ES-I3 (cell line): ENCODE measurements around the gene VPS9D1.
"Not testable (repeated sequence)": the region's sequence is repeated elsewhere in the genome, so short reads cannot be mapped to it uniquely, and the experiment has no call there.

Experiments
- H3K36me3 ChIP-seq: 2 replicates; pipeline ENCODE4 v1.6.1; 2013; ENCODE audit warnings: mild to moderate bottlenecking, low read length, control low read depth, moderate library complexity; ENCODE audit not compliant: insufficient read depth
- H3K4me1 ChIP-seq: 2 replicates; pipeline ENCODE4 v1.6.1; 2013; ENCODE audit warnings: mild to moderate bottlenecking, control low read depth, low read length; ENCODE audit not compliant: insufficient read depth
- H3K9ac ChIP-seq: 2 replicates; pipeline ENCODE4 v1.6.1; 2013; ENCODE audit warnings: low read depth, mild to moderate bottlenecking, low read length, moderate library complexity
- H3K9me3 ChIP-seq: 2 replicates; pipeline ENCODE4 v1.6.1; 2013; ENCODE audit warnings: mild to moderate bottlenecking, low read length, moderate library complexity; ENCODE audit not compliant: control insufficient read depth, insufficient read depth

VPS9D1 gene

DNA sequence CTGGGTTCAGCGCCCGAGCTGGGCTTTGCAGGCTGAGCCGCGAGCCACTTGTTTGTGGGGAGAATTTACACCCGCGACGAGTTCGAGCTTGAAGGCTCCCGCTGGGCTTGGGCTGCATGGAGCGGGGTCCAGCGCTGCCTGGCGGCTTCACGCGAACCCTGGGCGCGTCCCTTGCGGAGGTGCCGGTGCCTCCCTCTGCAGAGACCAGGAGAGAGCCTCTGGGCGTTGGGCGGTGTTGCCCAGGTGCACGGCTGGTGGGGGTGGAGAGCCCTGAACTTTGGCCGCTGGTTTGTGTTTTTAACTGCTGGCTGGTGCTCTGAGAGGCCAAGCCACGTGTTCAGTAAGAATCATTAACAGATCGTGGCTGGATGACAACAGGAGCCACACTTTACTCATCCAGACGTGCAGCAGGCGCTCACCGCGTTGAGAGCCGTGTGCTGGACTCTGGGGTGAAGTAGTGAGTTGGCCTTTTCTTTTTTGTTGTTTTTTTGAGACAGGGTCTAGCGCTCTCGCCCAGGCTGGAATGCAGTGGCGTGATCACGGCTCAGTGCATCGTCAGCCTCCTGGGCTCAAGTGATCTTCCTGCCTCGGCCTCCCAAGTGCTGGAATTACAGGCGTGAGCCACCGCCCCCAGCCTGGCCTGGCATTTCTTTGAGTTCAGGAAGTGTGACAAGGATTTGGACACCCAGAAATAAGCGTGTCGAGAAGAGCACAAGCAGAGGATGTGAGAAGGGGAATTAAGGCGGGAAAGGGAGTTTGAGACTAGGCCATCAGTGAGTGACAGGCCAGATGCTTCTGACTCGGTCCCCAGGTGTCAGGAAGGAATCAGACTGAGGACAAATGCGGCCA lies 33.4 kb downstream of the VPS9D1 start:
- Histone ChIP-seq H3K9ac (peak overlapping the region; percentile 60), H3K36me3 (no peaks in the 10 kb centered on the region)

DNA sequence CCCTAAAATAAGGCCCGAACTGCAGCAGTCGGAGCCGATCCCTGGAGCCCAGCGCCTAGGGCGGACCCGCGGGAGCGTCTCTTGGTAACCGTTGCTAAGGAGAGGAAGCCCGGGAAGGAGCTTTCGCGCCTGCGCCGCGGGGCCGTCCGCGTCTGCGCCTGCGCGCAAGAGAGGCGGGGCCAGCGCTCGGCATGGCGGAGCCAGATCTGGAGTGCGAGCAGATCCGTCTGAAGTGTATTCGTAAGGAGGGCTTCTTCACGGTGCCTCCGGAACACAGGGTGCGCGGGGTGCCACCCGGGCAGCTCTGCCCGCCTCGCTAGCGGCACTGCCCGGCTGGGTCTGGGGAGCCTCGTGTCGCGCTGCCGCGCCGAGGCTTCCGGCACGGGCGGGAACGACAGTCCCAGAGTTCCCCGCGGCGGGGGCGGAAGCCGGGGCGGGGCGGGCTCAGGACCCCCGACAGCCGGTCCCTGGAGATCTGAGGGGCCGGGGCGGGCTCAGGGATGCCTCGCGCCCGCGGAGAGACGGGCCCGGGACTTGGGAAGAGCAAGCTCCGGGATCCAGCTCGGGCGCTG lies 34.1 kb downstream of the VPS9D1 start, which contains the start of gene CDK10:
Gene CDK10, plus strand, starts transcription at position 170 of the 572 bp plus-strand sequence. Its CDS starts 22 bp downstream, at position 192.
- Histone ChIP-seq H3K4me1 (no peaks in the 10 kb centered on the region), H3K9ac (peak within 1 kb of the TSS; percentile 60), H3K36me3 (no peaks in the 10 kb centered on the region), H3K9me3 (peaks cover 8% of the 10 kb centered on the region)

More for the DNA sequence above, 33.4 kb downstream of the VPS9D1 start:
- Histone ChIP-seq H3K9me3 (peaks cover 6% of the 10 kb centered on the region), H3K4me1 (no peaks in the 10 kb centered on the region)

DNA sequence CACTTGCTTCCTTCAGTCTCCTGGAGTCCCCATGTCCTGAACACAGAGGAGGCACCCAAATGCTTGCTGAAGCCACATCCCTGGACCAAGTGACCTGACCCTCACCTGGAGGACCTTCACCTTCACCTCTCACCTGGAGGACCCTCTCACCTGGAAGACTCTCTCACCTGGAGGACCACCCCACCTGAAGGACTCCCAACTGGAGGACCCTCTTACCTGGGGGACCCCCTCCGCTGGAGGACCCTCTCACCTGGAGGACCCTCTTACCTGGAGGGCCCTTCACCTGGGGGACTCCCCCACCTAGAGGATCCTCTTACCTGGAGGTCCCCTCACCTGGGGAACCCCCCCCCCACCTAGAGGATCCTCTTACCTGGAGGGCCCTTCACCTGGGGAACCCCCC lies 34.8 kb downstream of the VPS9D1 start:
- Histone ChIP-seq H3K9ac (no peak overlapping the region), H3K4me1 (no peaks in the 10 kb centered on the region), H3K9me3 (peaks cover 8% of the 10 kb centered on the region), H3K36me3 (no peaks in the 10 kb centered on the region)

DNA sequence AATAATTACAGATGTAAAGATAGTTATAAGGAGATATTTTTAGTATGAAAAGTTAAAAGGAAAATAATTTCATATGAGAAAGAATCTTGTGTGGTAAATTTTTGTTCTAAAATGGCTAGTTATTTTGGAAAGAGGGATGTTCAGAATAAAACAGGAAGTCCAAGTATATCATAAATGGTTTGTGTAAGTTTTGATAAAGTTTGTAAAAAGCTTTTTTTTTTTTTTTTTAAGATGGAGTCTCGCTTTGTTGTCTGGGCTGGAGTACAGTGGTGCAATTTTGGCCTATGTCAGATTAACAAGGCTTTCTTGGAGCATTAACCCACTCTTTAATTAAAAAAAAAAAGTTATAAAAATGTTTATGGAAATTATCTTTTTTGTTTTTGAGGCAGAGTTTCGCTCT lies 42.4 kb downstream of the VPS9D1 start:
- no peaks in the 10 kb centered on the region for H3K36me3 ChIP-seq
- no peaks in the 10 kb centered on the region for H3K4me1 ChIP-seq
- H3K9me3 ChIP-seq = peaks cover 6% of the 10 kb centered on the region; the same call in 1 of the 2 replicates
- H3K9ac ChIP-seq = no peak overlapping the region

DNA sequence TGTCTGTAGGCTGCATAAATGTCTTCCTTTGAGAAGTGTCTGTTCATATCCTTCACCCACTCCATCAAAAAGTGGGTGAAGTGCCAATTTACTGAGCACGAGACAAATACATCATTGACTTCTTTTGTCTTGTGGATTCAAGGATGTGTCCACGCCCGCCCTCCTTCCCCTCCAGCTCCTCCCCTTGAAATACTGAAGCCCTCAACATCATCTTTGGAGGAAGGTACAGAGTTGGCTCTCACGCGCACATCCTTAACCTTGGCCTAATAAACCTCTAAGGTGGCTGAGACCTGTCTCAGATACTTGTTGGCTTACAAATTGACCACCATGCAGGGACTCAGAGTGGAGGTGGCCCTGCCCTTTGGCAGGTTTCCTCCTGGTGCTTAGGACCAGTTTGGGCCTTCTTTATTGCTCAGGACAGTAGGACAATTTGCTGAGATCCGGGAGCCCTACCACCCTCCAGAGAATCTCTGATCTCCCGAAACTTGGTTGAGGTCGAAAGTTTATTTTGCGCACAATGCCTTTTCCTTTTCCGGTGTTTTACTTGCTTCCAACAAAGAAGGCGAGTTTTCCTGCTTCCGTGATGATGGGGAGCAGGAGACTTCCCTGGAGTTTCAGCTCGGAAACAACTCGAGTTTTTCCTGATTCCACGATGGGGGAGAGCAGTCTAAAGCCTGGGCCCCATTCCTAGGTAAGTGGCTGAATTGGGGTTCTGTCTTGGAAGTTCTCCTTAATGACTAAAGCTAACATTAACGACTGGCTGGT lies 48.3 kb downstream of the VPS9D1 start:
- no peaks in the 10 kb centered on the region; the same call in 1 of the 2 replicates for H3K9me3 ChIP-seq
- no peaks in the 10 kb centered on the region for H3K4me1 ChIP-seq
- H3K9ac ChIP-seq = no peak overlapping the region
- H3K36me3 ChIP-seq = no peaks in the 10 kb centered on the region

DNA sequence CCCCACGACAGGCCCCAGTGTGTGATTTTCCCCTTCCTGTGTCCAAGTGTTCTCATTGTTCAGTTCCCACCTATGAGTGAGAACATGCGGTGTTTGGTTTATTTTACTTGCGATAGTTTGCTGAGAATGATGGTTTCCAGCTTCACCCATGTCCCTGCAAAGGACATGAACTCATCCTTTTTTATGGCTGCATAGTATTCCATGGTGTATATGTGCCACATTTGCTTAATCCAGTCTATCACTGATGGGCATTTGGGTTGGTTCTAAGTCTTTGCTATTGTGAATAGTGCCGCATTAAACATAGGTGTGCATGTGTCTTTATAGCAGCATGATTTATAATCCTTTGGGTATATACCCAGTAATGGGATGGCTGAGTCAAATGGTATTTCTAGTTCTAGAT lies 49.1 kb downstream of the VPS9D1 start:
- H3K4me1 ChIP-seq, H3K9me3 ChIP-seq, H3K9ac ChIP-seq, H3K36me3 ChIP-seq: not testable (repeated sequence)

DNA sequence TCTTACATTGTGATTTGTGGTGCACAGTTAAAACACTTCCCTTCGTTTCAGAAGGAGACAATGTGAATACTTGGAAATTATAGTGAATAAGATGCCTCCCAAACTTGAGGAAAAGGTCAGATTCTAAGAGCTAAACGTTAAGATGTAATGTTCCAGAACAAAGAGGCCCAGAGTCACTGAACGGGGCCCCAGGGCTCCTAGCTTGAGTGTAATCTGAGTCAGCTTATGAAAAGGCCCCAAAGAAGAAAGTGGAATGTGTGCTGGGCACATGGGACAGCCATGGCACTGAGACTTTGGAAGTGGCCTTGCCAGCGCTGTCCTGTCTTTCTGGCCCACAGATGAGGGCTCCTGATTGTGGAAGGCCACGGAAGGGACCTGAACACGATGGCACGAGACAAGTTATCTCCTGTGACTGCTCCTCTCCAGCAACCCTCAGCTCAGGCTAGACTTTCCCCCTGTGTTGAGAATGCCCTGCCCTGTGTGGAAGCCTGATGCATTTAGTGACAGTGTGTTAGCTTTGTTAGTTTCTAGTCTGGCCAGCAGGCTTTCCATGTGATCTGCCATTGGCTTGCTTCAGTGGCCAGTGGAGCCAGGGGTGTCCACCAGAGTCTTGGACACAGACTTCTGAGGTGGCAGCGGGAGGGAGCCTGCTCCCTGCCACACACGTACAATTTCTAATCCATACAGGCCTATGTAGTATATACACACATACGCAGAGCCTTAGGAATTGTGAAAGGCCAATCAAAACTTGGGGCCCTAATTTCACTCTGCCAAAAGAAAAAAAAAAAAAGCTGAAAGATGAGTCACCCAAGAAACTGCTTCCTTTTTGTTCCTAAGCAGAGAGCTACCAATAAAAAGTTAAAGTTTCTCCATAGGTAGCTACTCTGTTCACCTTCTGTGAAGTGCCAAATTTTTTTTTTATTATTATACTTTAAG lies 49.9 kb downstream of the VPS9D1 start:
- Histone ChIP-seq H3K9me3 (no peaks in the 10 kb centered on the region), H3K9ac (no peak overlapping the region), H3K36me3 (no peaks in the 10 kb centered on the region), H3K4me1 (no peaks in the 10 kb centered on the region)

DNA sequence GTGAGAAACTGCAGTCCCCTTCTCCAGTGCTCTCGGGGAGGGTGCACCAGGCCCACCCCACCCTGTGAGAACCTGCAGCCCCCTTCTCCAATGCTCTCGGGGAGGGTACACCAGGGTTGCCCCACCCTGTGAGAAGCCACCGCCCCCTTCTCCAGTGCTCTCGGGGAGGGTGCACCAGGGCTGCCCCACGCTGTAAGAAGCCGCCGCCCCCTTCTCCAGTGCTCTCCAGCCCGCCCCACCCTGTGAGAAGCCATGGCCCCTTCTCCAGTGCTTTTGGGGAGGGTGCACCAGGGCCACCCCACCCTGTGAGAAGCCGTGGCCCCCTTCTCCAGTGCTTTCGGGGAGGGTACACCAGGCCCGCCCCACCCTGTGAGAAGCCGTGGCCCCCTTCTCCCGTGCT lies 50.9 kb downstream of the VPS9D1 start:
- Histone ChIP-seq H3K9me3 (no peaks in the 10 kb centered on the region), H3K9ac (no peak overlapping the region), H3K36me3 (no peaks in the 10 kb centered on the region), H3K4me1 (no peaks in the 10 kb centered on the region)

DNA sequence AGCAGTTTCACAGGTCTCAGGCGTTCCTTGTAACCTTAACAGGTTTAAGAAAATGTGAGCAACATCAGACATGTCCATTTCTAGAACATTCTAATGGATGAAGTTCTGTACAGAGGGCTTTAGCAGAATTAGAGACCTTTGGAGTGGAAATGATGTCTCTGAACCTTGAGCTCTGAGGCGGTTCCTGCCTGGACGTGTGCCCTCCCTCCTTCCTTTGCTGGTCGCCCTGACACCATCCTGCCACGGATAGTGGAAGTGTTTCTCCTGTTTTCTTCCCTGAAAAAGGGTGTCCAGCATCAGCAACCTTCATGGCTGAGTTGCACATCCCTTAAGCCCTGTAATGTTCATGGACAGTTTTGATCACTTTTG lies 51.9 kb downstream of the VPS9D1 start:
- Histone ChIP-seq H3K4me1 (no peaks in the 10 kb centered on the region), H3K36me3 (no peaks in the 10 kb centered on the region), H3K9ac (no peak overlapping the region), H3K9me3 (no peaks in the 10 kb centered on the region)

DNA sequence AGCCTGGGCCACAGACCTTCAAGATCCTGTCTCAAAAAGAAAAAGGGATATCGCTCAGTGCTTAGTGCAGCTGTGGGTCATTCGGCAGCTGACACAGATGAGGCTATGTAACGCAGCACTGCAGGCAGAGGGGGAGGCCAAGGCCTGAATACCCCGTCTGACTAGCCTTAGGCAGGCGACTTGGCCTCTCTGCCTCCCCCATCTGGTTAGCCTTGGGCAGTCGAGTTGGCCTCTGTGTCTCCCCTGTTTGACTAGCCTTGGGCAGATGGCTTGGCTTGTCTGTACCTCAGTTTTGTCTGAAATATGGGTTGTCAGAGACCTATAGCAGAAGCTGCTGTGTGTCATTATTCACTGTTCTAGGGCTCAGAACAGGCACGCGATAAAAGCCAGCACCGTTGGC lies 53.1 kb downstream of the VPS9D1 start:
- Histone ChIP-seq H3K36me3 (no peaks in the 10 kb centered on the region), H3K9me3 (no peaks in the 10 kb centered on the region), H3K9ac (no peak overlapping the region)

DNA sequence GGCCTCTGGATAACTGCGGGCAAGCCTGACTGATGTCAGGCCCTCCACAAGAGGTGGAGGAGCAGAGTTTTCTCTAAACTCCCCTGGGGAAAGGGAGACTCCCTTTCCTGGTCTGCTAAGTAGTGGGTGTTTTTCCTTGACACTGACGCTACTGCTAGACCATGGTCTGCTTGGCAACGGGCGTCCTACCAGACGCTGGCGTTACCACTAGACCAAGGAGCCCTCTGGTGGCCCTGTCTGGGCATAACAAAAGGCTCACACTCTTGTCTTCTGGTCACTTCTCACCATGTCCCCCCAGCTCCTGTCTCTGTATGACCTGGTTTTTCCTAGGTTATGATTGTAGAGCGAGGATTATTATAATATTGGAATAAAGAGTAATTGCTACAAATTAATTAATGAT lies 53.7 kb downstream of the VPS9D1 start:
- not testable (repeated sequence) for H3K9ac ChIP-seq, H3K9me3 ChIP-seq, H3K4me1 ChIP-seq, H3K36me3 ChIP-seq

More for the DNA sequence above, 53.1 kb downstream of the VPS9D1 start:
- H3K4me1 ChIP-seq = no peaks in the 10 kb centered on the region

DNA sequence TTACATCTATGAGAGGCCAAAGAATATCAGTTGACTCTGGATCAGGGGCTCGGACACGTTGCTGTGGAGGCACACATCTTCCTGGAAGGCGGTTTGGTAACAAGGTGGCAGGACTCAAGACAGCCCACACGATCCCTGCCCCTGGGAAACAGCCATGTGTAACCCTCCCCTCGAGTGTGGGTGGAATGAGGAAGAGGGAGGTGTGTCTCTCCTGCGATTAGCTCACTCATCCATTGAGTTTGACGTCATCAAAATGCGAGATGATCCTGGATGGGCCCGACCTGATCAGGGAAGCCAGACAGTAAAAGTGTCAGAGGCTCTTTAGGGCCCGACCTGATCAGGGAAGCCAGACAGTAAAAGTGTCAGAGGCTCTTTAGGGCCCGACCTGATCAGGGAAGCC lies 56.5 kb downstream of the VPS9D1 start:
- H3K9ac ChIP-seq, H3K9me3 ChIP-seq, H3K4me1 ChIP-seq, H3K36me3 ChIP-seq: not testable (repeated sequence)

DNA sequence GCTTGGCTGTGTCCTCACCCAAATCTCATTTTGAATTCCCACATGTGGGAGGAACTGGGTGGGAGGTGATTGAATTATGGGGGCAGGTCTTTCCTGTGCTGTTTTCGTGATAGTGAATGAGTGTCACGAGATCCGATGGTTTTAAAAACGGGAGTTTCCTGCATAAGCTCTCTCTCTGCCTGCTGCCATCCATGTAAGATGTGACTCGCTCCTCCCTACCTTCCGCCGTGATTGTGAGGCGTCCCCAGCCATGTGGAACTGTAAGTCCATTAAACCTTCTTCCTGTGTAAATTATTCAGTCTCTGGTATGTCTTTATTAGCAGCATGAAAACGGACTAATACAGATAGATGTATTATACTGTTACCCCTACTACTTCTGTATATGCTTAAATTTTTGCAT lies 59.5 kb downstream of the VPS9D1 start:
- H3K4me1 ChIP-seq = no peaks in the 10 kb centered on the region
- H3K9me3 ChIP-seq = no peaks in the 10 kb centered on the region
- no peak overlapping the region for H3K9ac ChIP-seq
- H3K36me3 ChIP-seq = peaks cover 6% of the 10 kb centered on the region

DNA sequence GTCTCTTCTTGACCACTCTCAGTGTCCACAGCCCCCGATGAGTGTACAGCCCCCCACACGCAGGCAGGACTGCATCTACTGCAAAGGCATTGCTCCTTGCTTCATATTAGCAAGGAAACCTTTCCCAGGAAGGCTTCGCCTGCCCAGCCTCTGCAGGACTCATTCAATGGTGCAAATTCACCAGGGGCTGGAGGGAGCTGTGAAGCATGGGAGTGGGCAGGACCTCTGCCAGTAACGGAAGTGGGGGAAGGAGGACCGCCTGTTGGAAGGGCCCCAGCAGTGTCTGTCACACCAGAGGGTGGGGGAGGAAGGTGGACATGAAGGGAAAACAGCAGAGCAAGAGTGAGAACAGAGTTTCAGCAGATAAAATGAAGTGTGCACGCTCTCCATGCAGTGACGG lies 60.6 kb downstream of the VPS9D1 start:
- Histone ChIP-seq H3K36me3 (peaks cover 6% of the 10 kb centered on the region), H3K9ac (no peak overlapping the region), H3K9me3 (no peaks in the 10 kb centered on the region), H3K4me1 (no peaks in the 10 kb centered on the region)
